Amygdala (tissue), 56 donors: ENCODE data around the gene VN1R5.

Source experiments
- DNase-seq, 56 donors: peaks; one replicate each; lab custom pipeline; 2025; lab: John Stamatoyannopoulos, UW

VN1R5 gene

GRCh38 chr1:247299723-247300381 lies 44.0 kb downstream of the VN1R5 start:
- DNase-seq = no peak

DNA sequence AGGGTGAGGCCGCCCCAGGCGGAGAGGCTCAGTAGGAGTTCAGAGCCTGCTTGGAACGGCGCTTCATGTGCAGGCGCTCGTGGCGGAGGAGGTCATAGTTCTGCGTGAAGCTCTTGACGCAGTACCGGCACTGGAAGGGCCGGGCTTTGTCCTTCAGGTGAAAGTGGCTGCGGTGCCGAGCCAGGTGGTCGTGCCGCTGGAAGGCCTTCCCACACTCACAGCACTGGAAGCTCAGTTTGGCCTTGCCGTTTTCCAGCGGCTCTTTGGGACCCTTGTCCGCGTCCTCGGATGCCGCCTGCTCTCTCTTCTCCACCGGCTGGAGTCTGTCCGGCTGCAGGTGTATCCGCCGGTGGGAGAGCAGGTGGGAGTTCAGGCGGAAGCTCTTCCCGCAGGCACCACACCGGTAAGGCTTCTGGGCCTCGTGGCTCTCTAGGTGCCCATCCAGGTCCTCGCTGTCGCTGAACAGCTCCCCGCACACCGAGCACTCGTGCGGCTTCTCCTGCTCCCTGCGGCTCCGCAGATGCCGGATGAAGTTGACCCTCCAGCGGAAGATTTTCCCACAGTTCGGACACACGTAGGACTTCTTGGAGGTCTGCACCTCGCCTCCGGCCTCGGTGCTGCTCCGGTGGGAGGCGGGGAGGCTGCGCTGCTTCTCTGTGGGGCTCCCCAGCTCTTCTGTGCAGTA lies 44.8 kb downstream of the VN1R5 start:
- DNase-seq = no peak

GRCh38 chr1:247301176-247301540 lies 45.3 kb downstream of the VN1R5 start:
- DNase-seq = no peak

DNA sequence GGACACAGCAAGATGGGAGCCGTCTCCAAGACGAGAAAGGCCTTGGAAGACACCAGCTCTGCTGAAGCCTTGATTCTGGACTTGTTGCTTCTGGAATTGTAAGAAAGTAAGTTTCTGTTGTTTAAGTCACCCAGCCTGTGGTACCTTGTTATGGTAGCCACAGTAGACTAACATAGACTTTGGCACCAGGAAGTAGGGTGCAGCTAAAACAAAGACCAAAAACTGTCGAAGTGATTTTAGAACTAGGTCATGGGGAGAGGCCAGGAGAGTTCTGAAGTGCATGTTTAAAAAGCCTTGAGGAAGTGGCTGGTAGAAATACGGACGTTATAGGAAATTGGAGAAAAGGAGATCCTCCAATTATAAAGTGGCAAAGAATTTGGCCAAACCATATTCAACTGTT lies 47.3 kb downstream of the VN1R5 start:
- no peak for DNase-seq

DNA sequence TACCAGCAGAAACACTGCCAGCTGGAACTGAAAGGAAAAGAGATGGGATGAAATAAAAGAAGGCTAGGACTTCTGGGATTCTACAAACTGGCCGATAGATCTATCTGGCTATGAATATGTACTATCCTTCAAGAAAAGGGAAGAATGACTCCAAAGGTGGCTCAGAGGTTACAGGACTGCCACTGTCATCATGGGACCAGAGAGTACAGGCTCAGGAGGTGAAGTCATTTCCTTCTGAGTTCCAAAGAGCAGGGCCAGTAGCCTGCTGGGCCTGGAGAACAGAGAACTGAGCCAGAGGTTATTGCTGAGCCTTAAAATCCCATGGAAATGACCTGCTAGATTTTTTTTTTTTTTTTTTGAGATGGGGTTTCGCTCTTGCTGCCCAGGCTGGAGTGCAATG lies 48.2 kb downstream of the VN1R5 start:
- no peak for DNase-seq
